GM18499 (cell line): ENCODE results near the gene CIDEA.
"Not testable (repeated sequence)": the region's sequence is repeated elsewhere in the genome, so short reads cannot be mapped to it uniquely, and the experiment has no call there.

Source experiments
- ATAC-seq: cut with Tn5 transposase; IDR thresholded peaks from one replicate; pipeline ENCODE4 v1.9.1; 2021; ENCODE audit warnings: moderate number of reproducible peaks; ENCODE audit not compliant: insufficient read depth, unreplicated experiment

Gene CIDEA

DNA sequence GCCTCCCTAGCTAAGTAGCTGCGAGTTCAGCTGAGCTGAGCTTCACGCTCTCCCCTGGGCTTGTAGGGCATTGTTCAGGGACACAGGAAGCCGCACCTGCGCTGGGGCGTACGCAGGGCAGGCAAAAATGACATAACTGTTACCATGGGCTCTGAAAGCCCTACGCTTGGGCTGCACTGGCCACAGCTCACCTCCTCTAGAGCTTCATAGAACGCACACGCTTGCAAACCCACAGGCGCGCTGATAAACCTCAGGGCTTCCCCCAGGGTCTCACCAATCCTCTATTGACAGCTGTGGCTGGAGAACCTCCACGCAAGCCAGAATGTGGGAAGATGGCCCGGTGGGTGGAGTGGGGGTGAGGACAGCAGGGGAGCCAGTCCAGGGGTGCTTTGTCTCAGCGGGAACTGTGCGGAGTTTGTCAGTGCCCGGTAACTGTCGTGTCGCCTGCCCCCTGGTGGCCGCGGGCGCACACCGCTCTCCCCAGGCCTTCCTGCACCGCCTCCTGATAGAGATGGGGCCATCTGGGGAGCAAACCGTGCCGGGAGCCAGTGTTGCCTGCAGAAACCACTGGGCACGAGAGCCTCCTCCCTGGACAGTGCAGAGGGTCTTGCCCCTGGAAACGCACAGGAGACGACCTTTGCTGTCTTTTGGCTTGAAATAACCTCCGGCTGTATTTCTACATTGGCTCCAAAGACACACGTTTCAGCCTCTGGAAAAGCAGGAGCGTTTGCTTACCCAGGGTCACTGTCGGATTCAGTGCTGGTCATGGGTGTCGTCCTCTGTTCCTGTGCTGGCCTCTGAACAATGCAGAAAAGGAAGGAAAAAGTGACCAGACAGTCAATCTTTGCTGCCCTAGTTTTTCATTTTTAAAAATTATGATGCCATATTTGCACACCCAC lies 17.0 kb upstream of the CIDEA start:
- ATAC-seq, result no peak

DNA sequence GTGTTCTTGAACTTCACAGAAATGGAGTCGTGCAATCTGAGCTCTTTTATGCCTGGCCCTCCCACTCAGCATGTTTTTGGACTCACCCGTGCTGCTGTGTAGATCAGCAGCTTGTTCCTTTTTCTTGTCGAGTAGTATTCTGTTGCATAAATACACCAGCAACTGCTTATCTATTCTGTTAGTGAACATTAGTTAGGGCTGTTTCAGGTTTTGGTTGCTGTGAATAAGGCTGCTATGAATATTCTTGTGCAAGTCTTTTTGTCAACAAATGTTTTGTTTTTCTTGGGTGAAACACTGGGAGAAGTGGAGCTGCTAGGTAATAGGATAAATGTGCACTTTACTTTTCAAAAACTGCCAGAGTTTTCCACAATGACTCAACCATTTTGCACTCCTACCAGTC lies 15.3 kb upstream of the CIDEA start:
- ATAC-seq, result no peak

DNA sequence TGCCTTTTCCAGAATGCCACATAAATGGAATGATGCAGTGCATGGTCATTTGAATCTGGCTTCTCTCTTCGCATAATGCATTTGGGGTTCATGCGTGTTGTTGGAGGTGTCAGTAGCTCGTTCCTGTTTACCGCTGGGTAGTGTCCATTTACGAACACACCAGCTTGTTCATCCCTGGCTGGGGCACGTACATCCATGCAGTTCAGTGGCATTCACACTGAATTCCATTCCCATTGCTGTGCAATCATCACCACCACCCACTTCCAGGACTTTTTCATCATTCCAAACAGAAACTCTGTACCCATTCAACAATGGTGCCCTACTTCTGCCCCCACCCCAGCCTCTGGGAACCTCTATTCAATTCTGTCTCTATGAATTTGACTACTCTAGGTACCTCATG lies 14.7 kb upstream of the CIDEA start:
- no peak for ATAC-seq

DNA sequence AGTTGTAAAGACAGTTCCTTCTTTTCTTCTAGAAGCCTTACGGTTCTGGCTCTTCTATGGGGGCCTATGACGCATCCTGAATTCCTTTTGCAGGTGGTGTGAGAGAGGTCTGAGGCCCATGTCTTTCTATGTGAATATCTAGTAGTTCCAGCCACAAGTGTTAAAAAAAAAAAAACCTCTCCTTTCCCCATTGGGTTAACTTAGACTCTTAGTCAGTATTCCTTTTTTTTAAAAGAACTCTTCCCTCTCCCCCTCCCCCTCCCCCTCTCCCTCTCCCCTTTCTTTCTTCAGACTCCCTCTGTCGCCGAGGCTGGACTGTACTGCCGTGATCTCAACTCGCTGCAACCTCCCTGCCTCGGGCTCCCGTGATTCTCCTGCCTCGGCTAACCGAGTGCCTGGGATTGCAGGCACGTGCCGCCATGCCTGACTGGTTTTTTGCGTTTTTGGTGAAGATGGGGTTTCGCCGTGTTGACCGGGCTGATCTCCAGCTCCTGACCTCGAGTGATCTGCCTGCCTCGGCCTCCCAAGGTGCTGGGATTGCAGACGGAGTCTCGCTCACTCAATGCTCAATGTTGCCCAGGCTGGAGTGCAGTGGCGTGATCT lies 11.4 kb upstream of the CIDEA start:
- no peak for ATAC-seq

DNA sequence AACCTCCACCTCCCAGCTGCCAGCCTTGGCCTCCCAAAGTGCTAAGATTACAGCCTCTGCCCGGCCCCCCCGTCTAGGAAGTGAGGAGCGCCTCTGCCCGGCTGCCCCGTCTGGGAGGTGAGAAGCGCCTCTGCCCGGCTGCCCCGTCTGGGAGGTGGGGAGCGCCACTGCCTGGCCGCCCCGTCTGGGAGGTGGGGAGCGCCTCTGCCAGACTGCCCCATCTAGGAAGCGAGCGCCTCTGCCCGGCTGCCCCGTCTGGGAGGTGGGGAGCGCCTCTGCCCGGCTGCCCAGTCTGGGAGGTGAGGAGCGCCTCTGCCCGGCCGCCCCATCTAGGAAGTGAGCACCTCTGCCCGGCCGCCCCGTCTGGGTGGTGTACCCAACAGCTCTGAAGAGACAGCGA lies 10.9 kb upstream of the CIDEA start:
- ATAC-seq, result not testable (repeated sequence)

DNA sequence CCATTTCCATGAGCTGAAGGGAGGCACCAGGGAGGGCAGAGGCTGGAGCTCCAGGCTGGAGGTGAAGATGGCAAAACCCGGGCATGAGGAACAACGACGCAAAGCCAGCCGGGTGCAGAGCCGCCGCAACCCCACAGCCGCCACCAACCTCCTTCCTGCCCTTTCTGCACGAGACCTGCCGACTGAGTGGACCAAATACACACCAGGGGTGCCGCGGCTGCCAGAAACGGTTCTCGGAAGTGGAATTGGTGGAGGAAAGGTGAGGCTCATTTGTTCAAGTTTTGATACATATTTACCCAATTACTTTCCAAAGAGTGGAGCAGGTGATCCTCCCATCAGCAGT lies 8.4 kb upstream of the CIDEA start:
- ATAC-seq, result no peak

DNA sequence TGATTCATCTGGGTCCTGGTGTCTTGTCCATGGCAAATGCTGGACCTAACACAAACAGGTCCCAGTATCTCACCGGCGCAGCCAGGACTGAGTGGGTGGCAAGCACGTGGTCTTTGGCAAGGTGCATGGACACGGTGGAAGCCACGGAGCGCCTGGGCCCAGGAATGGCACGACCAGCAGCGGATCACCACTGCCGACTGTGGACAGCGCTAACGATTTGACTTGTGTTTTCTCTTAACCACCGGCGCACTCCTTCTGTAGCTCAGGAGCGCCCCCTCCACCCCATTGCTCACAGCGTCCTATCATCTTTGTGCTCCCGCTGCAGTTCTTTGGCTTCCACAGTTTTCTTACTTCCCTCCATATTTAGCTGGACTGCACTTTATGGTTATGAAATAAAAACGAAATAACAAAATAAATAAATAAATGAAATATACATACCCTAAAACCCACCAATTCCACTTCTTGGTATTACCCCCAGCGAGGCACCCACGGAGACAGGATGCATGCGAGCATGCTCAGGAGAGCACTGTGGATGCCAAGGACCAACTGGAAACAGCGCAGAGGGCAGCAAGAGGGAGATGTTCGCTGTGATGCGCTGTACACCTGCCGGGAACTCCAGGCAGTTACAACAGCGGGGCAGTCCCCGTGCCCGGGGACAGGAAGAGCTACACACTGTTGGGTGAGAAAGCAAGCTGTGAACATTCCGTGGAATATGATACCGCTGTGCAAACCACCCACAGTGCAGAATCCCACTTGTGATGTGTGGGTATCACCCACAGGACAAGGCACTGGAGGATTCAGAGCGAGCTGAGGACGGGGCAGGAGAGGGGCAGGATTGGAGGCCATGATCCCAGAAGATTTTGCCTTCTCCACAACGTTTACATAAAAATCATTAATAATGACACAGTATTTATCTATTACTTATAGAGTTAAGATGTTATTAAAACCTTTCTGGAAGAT lies 7.0 kb upstream of the CIDEA start:
- no peak for ATAC-seq

DNA sequence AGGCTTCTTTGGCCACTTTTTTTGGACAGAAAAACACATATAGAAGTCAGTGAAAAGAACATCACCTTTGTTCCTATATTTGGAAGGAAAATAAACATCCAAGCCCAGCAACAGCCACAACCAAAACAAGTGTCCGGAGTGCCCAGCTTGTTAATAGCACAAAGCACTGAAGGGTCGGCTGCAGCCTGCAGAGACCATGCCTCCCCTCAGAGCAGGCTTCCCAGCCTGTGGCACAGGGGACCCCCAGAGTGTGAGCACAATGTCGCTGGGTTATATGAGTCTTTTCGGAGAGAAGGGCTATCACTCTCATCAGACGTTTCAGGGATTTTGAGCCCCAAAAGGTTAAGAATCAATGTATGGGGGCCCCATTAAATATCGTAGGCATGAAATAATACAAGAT lies 6.2 kb upstream of the CIDEA start:
- ATAC-seq, result no peak

DNA sequence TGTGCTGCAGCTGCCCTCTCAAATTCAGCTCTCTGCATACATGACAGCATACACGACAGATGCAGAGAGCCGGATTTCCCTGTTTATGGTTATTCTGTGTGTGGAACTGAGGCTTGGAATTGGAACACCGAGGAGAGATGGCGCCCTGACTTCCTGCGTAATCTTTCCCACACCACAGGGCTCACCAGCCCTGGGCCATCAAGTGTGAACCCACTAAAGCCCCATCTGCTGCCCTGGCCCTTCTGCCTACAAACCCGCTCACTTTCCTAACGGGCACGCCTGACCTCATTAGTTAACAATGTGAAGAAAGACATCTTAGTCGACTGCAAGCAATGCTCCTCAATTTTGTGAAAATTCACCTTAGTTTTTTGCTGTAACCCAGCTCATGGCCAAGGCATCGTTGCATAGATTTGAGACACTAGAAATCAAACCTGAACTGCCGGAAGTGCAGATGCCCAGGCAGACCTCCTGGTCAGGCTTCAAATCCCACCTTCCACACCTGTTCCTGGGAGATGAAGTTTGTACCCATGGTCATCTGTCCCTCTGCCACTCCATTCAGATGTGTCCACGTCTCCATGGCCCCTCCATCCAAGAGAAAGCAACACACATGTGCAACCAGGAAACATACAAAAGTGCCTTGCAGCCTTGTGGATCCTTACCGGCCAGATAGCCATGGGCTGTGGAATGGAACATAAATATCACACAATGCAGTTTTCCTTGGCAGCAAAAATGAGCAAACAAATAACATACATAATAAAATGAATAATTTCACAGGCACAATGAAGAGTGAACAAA lies 5.0 kb upstream of the CIDEA start:
- no peak for ATAC-seq

DNA sequence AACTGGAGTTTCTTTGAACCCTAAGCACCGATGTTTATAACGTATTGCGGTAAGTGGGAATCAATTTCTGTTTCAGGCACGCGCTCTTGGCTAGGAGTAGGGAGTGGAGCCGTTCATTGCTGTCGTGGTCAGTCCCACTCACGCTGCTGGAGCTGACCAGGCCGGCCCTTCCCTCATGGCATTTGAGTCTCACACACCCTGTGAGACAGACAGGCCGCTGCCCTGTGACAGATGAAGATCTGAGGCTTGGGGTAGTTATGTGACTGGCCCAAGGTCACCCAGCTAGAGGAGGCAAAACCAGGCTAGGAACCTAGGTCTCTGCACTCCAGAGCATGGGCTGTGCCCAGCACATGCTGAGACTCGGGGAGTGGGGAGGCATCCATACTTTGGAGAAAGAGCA lies 2.9 kb upstream of the CIDEA start:
- no peak for ATAC-seq

DNA sequence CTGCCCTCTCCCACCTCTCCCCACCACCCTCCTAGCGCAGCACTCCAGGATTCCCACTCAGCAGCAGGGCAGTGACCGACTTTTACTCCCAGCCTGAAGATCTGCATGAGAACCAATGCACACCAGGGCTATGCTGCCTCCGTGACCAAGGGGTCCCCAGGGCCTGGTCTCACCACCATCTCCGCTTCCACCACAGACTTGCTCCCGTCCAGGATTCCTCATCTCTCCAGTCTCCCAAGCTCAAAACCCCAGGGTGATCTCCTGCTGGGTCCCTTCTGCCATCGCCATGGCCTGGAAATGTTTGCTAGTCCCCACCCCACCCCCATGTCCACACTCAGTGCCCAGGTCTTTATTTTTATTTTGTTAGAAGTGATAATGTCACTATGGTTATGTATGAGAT lies 2.1 kb upstream of the CIDEA start:
- no peak for ATAC-seq

DNA sequence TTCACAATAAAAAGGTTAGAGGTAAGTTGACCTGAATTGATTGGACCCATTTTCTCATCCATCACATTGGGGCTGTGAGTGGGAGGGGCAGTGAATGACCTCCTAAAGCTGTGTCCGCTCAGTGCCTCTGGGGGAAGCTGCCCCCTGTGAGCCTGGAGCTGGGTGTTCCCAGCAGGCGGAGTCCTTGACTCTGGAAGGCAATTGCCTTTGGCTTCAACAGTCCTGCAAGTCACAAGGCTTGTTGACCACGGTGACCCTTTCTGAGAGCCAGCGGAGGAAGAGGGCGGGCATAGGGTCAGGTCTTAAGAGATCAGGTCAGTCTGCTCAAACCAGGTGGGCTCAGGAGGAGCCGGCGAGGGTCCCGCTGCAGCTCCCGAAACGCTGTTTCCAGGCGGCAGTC lies 1.1 kb upstream of the CIDEA start:
- no peak for ATAC-seq

DNA sequence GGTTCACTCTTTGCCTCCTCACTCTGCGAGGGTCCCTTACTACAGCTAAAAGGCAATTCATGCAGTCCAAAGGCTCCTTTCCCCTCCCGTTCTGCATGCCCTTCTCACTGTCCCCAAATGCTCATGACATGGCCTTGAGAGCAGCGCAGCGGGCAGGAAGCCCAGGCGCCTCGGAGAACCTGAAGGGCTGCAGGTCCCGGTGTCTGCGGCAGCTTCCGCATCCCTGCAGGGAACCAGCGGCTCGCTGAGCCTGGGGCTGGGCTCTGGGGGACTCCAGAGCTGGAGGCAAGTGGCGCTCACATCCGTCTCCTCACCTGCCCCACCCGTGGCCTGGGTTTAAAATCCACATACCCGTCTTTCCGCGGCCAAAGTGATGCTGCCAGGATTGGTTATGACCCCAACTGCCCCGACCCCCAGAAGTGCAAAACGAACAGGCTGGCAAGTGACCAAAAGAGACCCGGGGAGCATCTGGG lies 462 bp upstream of the CIDEA start:
- ATAC-seq, result no peak

DNA sequence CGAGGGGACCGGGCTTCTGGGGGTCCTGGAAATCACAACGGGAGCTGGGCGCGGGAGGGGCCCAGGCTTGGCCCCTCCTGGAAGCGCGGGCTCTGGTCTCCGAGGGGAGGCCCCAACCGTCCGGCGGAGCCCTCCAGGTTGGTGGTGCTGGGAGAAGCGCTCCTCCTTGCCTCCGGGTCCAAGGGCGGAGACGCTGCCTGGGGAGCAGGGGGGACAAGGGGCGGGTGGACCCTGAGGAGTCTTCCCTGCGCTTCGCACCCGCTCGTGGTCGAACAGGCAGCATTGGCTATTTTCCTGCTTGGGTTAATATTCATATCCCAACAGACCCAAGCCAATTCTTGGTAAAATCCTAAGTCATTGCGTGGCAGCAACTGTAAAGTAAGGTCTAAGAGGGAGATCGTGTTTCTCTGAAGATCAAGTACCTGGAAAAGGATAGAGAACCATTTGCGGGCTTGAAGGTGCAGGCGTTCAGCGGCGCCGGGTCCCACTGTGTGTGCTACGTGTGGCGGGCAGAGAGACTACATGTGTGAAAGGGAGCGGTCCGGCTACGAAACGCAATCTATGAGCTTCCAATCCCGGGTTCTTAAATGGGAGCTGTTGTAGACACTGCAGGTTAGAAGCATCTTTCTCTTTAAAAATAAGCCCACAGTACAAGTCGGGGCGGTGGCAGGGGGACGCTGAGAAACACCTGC lies 805 bp downstream of the CIDEA start:
- ATAC-seq, result no peak

DNA sequence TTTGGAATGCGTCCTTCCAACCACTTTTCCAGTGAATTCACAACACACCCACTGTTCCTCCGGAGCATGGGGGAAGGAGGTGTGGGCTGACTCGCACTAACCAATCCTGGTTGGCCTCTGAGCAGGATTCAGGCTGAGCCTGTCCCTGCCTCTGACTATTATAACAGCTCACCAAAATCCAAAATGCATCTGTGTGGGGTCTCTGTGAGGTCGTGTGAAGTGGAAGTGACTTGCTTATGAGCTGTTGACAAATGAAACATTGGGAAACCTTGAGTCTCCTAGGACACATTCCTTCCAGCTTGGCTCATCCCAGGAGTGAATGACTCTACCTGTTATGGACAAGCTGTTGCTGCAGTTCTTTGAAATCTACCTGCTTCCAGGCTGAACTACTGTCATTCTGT lies 1.5 kb downstream of the CIDEA start:
- no peak for ATAC-seq

DNA sequence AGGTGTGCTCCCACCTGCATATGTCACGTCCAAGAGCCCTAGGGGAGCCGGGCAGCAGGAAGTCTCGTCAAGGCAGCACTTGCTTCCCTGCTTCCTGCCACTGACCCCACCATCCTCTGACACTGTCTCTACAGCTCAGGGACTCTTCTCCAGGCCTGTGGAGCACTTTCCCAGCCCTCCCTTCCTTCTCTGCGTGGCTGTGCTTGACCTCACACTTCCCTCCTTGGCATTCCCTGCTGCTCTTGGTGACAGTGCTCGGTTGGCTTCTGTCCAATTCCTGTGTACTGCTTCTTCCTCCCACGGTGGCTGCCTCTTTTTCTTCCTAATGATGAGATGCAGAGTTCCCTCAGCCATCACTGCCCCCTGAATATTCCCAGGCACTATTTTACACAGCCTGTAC lies 2.8 kb downstream of the CIDEA start:
- ATAC-seq, result no peak

DNA sequence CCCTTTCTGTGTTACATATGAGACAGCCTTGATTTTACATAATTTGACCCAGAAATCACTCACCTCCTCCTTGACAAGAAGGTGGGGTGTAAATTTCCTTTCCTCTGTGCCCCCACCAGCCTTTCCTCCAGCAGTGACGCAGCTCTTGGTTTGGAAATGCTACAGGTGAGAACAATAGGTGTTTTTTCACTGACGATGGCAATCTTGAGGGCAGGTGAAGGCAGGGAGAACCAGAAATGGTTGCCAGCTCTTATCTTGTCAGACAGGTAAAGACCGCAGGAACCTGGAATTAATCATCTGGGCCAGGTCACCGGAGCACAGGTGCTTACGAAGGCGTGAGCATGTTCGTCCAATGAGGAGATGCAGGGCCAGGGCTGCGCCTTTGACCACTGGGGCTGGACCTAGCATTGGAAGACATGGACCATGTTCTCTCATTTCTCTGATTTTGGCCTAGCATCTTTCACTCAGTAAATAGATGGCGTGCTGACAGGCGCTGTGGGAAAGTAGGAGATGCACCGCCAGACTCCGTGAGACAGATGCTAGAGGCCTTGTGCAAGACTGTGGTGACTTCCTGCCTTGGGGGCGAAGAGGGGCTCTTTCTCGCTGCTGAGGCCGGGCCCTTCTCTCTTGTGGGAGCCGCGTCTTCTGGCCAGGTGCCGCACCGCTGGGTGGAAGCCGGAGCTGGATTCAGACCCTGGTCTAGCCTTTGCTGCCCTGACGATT lies 4.0 kb downstream of the CIDEA start:
- no peak for ATAC-seq

DNA sequence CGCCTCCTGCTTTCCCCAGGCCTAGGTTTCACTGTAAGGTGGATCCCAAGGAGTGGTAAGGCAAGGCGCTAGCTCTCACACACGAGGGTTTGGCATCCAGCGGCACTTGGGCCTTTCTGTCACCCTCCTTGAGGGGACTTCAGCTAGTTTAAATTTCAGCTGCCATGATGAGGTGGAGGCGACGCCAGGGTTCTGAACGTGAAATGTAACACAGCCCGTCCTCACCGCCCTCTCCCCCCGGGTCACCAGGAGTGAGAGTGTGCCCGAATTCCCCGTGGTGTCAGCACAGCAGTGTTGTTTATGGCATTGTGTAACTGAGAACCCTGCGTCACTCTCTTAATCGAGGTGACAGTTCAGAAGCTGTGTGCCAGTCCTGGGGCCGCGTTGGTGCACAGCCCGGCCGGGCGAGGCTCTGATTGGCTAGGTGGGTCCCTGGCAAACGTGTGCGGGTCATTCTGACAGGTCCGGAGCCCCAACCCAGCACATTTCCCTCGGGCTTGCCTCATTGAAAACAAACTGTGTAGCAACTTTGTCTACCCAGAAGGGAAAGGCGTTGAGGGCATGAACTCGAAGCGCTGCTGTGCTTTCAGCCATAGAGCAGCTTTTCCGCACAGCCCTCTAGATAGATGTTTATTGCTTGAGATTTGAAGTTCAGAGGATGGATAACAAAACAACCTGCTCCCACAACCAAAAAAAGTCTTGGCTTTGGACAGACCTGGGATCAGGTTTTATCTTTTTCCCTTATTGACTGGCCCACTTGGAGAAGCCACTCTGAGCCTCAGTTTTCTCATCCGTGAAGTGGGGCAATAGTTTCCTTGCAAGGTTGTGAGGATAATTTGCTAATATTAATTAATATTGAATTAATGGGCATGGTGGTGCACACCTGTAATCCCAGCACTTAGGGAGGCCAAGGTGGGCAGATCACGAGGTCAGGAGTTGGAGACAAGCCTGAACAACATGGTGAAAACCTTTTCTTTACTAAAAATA lies 4.9 kb downstream of the CIDEA start:
- no peak for ATAC-seq
